Breast epithelium (tissue), 3 donors: ENCODE measurements around the gene AGGF1.

Source experiments
- CTCF ChIP-seq, 3 donors: fragments of 450-650 bp; IDR thresholded peaks; one replicate each; pipeline ENCODE4 v1.5.1; 2016 to 2017; ENCODE audit warnings: antibody characterized with exemption in 3 of 3, mild to moderate bottlenecking in 3 of 3, moderate library complexity in 3 of 3
- POLR2A ChIP-seq: fragments of 450-650 bp; IDR thresholded peaks from one replicate; pipeline ENCODE4 v1.6.1; 2016; ENCODE audit warnings: antibody characterized with exemption, mild to moderate bottlenecking, moderate library complexity
- POLR2AphosphoS5 ChIP-seq, 3 donors: sonication (generic); formaldehyde crosslinking; IDR thresholded peaks; one replicate each; pipeline ENCODE4 v1.6.1; 2017; ENCODE audit warnings: antibody characterized with exemption in 3 of 3

GRCh38 chr5:77003246-77003645 is 27.0 kb upstream of the AGGF1 start:
- TF ChIP-seq CTCF (IDR thresholded peaks at IDR 0.05) (no peak), POLR2AphosphoS5 (IDR thresholded peaks at IDR 0.05) (no peak), POLR2A (no peak)
